D721Med (cell line): Measurements from ENCODE around the gene PIEZO1.

Experiments used
- DNase-seq: peaks from one replicate; pipeline ENCODE4 v3.0.0; 2011; ENCODE audit warnings: low spot score; ENCODE audit not compliant: insufficient read length
- FAIRE-seq: peaks from 2 replicates; lab custom pipeline; 2011; peaks lifted over from hg19 to GRCh38; lab: Jason Lieb, UNC
- CTCF ChIP-seq: IDR thresholded peaks from 2 replicates; pipeline ENCODE4 v1.5.1; 2012; ENCODE audit warnings: mild to moderate bottlenecking, control low read depth; ENCODE audit not compliant: insufficient read depth; ENCODE audit errors: missing control alignments

Gene PIEZO1

GRCh38 chr16:88815227-88815626 is 30.2 kb upstream of the PIEZO1 start:
- FAIRE-seq (no peak), DNase-seq (no peak)
- TF ChIP-seq CTCF, result no peak

DNA sequence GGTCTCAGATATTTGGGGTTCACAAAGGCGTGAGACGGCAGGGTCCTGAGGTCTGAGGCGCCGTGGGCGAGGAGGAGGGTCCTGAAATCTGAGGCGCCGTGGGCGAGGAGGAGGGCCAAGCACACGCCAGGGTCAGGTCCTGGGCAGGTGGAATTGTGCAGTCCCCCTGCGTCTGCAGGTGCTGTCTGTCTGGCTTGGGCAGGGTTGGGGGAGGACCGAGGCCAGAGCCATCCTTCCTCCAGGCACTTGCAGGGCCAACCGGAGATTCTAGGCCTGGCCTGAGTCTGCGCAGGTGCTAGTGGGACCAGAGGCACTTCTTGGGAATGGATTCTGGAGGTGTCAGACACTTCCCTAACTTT is 29.1 kb upstream of the PIEZO1 start:
- DNase-seq (no peak), FAIRE-seq (no peak)
- TF ChIP-seq CTCF, result no peak

DNA sequence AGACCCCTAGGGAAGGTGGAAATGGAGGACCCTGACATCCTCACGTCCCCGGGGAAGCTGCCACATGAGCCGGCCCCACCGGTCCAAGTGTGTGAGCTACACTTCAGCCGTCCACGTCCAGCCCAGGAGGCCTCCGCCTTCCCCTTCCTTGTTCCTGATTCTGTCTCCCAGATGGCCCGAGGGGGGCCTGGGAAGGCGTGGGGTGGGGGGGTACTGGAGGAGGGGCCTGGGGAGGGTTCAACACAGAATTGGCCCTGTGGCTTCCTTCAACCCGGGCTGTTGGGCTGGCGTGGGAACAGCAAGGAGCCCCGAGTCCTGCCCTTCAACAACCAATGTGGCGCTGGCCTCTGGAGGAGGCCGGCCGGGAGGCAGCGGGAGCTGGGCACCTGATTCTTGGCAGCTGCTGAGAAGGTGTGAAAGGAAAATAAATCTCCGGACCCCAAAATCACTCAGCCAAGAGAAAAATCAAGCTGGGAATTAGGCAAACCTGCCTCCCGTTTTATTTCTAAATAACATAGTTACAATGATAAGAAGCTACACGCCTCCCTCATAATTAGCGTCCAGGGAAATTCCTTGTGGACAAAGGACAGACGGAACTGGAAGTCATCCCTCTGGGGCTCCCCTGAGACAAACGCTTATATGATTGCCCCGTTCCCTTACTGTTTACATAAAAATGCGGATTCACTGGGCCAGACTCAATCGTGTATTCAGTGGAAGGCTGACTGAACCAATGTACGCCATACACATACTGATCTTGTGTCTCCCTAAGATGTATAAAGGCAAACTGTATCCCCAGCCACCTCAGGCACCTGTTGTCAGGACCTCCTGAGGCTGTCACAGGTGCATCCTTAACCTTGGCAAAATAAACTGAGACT is 28.5 kb upstream of the PIEZO1 start:
- no peak for TF ChIP-seq CTCF
- no peak for FAIRE-seq
- no peak for DNase-seq

DNA sequence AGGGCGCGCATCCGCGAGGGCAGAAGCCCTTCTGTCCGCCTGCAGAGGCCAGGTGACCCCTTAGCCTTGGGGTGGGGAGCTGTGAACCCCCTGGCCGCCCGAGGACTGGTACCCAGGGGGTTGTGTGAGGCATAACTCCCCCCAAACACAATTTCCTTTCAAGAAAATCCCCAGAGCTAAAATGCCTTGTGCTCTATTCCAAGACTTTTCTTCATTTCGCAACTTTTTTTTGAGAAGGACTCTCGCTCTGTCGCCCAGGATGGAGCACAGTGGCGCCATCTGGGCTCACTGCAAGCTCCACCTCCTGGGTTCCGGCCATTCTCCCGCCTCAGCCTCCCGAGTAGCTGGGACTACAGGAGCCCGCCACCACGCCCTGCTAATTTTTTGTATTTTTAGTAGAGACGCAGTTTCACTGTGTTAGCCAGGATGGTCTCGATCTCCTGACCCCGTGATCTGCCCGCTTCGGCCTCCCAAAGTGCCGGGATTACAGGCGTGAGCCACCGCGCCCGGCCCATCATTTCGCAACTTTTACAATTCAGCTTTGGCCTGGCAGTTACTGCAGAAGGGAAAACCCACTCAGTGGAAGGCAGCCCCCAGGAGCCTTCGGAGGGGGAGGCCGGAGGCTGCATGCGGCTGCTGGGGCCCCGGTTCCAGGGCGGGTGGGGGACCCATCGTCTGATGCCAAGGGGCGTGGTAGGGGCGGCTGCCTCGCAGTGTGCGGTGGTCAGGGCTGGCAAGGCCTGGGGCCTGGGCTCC is 27.7 kb upstream of the PIEZO1 start:
- FAIRE-seq, result no peak
- peak; percentile 5 for TF ChIP-seq CTCF
- DNase-seq, result no peak

GRCh38 chr16:88811769-88812512 is 26.9 kb upstream of the PIEZO1 start, which contains the start of gene APRT:
APRT (minus strand) TSS chr16:88811928; CDS start chr16:88811899, 29 bp downstream.
- peak; percentile 48 for DNase-seq
- TF ChIP-seq CTCF, result peak; percentile 13
- no peak for FAIRE-seq

GRCh38 chr16:88810912-88811768 is 26.1 kb upstream of the PIEZO1 start:
- no peak for TF ChIP-seq CTCF
- FAIRE-seq (no peak), DNase-seq (no peak)
